ENCODE results near the gene PDK2. TPM values are rescaled to one million over a fixed set of nuclear protein-coding genes. Genes with fewer than 3 reads are reported as not detected.

Gene PDK2
- total RNA-seq, 1 donor from 2014 or later, result 12.6 TPM

GRCh38 chr17:50063561-50064252 is 31.4 kb upstream of the PDK2 start:
- Histone ChIP-seq H3K9ac (no peak overlapping the region), H3K27ac (no peak overlapping the region), H4K20me1 (ENCODE audit: low read depth) (no peaks in the 10 kb centered on the region), H2AFZ (replicated peaks) (no peak overlapping the region), H3K4me3 (no peak overlapping the region), H3K36me3 (no peaks in the 10 kb centered on the region), H3K9me3 (ENCODE audit: low read depth) (no peaks in the 10 kb centered on the region), H3F3A (ENCODE audit: low read depth) (no peaks in the 10 kb centered on the region), H3K4me2 (no peak overlapping the region), H3K27me3 (peaks cover 4% of the 10 kb centered on the region), H3K4me1 (no peaks in the 10 kb centered on the region), H3K79me2 (ENCODE audit: low read depth) (no peaks in the 10 kb centered on the region)
- Mint-ChIP-seq H3K36me3 (no peaks in the 10 kb centered on the region), H3K27me3 (ENCODE audit: insufficient read depth, low read depth) (peaks cover 2% of the 10 kb centered on the region), H3K4me3 (no peak overlapping the region), H3K9me3 (no peaks in the 10 kb centered on the region), H3K27ac (no peak overlapping the region), H3K4me1 (peaks cover 16% of the 10 kb centered on the region)
- TF ChIP-seq EZH2phosphoT487 (IDR thresholded peaks at IDR 0.05) (no peak), EZH2 (IDR thresholded peaks at IDR 0.05) (no peak), CTCF (IDR thresholded peaks at IDR 0.05) (no peak)
- DNase-seq (ENCODE audit: low spot score), result no peak

- H3K9me3 ChIP-seq (ENCODE audit: low read depth), result no peaks in the 10 kb centered on the region
- H3K36me3 ChIP-seq, result no peaks in the 10 kb centered on the region
- H3K27ac ChIP-seq, result no peak overlapping the region
- no peak overlapping the region for H3K27ac Mint-ChIP-seq
- no peaks in the 10 kb centered on the region for H3K4me1 ChIP-seq
- H3K4me3 ChIP-seq, result no peak overlapping the region
- TF ChIP-seq EZH2phosphoT487 (IDR thresholded peaks at IDR 0.05) (no peak), EZH2 (IDR thresholded peaks at IDR 0.05) (no peak), CTCF (IDR thresholded peaks at IDR 0.05) (no peak)
- no peaks in the 10 kb centered on the region for H3K9me3 Mint-ChIP-seq
- peaks cover 2% of the 10 kb centered on the region for H3K27me3 Mint-ChIP-seq (ENCODE audit: insufficient read depth, low read depth)
- no peaks in the 10 kb centered on the region for H3K36me3 Mint-ChIP-seq
- no peaks in the 10 kb centered on the region for H4K20me1 ChIP-seq (ENCODE audit: low read depth)
- no peaks in the 10 kb centered on the region for H3K27me3 ChIP-seq
- H3K4me1 Mint-ChIP-seq, result peaks cover 14% of the 10 kb centered on the region
- H3K4me3 Mint-ChIP-seq, result no peak overlapping the region
- no peak overlapping the region for H2AFZ ChIP-seq (replicated peaks)
- no peak overlapping the region for H3K9ac ChIP-seq
- no peak for DNase-seq (ENCODE audit: low spot score)
- H3F3A ChIP-seq (ENCODE audit: low read depth), result no peaks in the 10 kb centered on the region
- no peak overlapping the region for H3K4me2 ChIP-seq
- H3K79me2 ChIP-seq (ENCODE audit: low read depth), result no peaks in the 10 kb centered on the region
Observed at GRCh38 chr17:50064253-50065001, 30.7 kb upstream of the PDK2 start.

- no peak overlapping the region for H2AFZ ChIP-seq (replicated peaks)
- no peaks in the 10 kb centered on the region for H3K79me2 ChIP-seq (ENCODE audit: low read depth)
- no peak for TF ChIP-seq EZH2 (IDR thresholded peaks at IDR 0.05)
- TF ChIP-seq CTCF (IDR thresholded peaks at IDR 0.05), result no peak
- TF ChIP-seq EZH2phosphoT487 (IDR thresholded peaks at IDR 0.05), result no peak
- no peaks in the 10 kb centered on the region for H3K4me1 ChIP-seq
- H3K9me3 Mint-ChIP-seq, result no peaks in the 10 kb centered on the region
- H3K27me3 Mint-ChIP-seq (ENCODE audit: insufficient read depth, low read depth), result peaks cover 2% of the 10 kb centered on the region
- H4K20me1 ChIP-seq (ENCODE audit: low read depth), result no peaks in the 10 kb centered on the region
- peak overlapping the region; percentile 3 for H3K27ac Mint-ChIP-seq
- H3K9me3 ChIP-seq (ENCODE audit: low read depth), result no peaks in the 10 kb centered on the region
- H3K4me1 Mint-ChIP-seq, result peaks cover 11% of the 10 kb centered on the region
- H3K27ac ChIP-seq, result no peak overlapping the region
- no peaks in the 10 kb centered on the region for H3F3A ChIP-seq (ENCODE audit: low read depth)
- H3K36me3 Mint-ChIP-seq, result no peaks in the 10 kb centered on the region
- no peak overlapping the region for H3K4me3 Mint-ChIP-seq
- no peaks in the 10 kb centered on the region for H3K27me3 ChIP-seq
- H3K4me2 ChIP-seq, result no peak overlapping the region
- no peak overlapping the region for H3K9ac ChIP-seq
- DNase-seq (ENCODE audit: low spot score), result no peak
- H3K4me3 ChIP-seq, result no peak overlapping the region
- H3K36me3 ChIP-seq, result no peaks in the 10 kb centered on the region
Observed at GRCh38 chr17:50065056-50065455, 30.1 kb upstream of the PDK2 start.

All from neural progenitor cell (in vitro differentiated cells).